ENCODE data around the gene HDAC4. TPM values are rescaled to one million over a fixed set of nuclear protein-coding genes. Genes with fewer than 3 reads are reported as not detected.

Gene HDAC4
- total RNA-seq, 1 experiment from 2014 or later: 40.1 TPM

DNA sequence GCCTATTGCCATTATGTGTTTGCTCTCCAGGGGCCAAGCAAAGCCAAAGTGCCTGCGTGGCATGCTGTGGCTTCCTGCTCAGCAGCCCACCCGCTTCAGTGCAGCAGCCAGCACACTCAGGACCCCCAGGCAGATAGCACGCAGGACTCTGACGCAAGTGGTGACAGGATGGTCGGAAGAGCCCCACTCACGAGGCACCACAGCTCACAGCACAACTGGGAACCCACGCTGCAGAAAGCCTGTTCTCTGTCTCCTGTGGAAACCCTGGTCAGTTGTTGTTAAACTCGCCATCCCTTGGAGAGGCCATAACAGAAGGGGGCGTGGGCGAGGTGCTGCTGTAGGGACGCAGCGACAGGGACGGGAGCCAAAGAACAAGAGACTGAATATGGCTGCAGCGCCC, 76.4 kb downstream of the HDAC4 start:
- DNase-seq (ENCODE audit: low read depth, low spot score) (no peak), ATAC-seq (no peak)
- POLR2A ChIA-PET: no interaction called here
- H3K4me1 ChIP-seq (ENCODE audit: control insufficient read depth, insufficient read depth, low read length): peaks cover 13% of the 10 kb centered on the region
- H3K4me3 ChIP-seq (ENCODE audit: low read depth in 2 of 2, low read length in 2 of 2): no peak overlapping the region
- H3K27me3 ChIP-seq (ENCODE audit: control insufficient read depth, insufficient read depth, low read length): no peaks in the 10 kb centered on the region
- TF ChIP-seq POLR2AphosphoS5 (IDR thresholded peaks at IDR 0.05; ENCODE audit: low read depth, low read length) (no peak), TCF7L2 (IDR thresholded peaks at IDR 0.05; ENCODE audit: low read depth, low read length) (no peak), SIN3A (IDR thresholded peaks at IDR 0.05; ENCODE audit: borderline replicate concordance, insufficient read depth, low read depth, low read length) (no peak)
- TF ChIP-seq, protein P1, sequence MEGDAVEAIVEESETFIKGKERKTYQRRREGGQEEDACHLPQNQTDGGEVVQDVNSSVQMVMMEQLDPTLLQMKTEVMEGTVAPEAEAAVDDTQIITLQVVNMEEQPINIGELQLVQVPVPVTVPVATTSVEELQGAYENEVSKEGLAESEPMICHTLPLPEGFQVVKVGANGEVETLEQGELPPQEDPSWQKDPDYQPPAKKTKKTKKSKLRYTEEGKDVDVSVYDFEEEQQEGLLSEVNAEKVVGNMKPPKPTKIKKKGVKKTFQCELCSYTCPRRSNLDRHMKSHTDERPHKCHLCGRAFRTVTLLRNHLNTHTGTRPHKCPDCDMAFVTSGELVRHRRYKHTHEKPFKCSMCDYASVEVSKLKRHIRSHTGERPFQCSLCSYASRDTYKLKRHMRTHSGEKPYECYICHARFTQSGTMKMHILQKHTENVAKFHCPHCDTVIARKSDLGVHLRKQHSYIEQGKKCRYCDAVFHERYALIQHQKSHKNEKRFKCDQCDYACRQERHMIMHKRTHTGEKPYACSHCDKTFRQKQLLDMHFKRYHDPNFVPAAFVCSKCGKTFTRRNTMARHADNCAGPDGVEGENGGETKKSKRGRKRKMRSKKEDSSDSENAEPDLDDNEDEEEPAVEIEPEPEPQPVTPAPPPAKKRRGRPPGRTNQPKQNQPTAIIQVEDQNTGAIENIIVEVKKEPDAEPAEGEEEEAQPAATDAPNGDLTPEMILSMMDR (IDR thresholded peaks at IDR 0.05): no peak
- TF ChIP-seq, protein P2, sequence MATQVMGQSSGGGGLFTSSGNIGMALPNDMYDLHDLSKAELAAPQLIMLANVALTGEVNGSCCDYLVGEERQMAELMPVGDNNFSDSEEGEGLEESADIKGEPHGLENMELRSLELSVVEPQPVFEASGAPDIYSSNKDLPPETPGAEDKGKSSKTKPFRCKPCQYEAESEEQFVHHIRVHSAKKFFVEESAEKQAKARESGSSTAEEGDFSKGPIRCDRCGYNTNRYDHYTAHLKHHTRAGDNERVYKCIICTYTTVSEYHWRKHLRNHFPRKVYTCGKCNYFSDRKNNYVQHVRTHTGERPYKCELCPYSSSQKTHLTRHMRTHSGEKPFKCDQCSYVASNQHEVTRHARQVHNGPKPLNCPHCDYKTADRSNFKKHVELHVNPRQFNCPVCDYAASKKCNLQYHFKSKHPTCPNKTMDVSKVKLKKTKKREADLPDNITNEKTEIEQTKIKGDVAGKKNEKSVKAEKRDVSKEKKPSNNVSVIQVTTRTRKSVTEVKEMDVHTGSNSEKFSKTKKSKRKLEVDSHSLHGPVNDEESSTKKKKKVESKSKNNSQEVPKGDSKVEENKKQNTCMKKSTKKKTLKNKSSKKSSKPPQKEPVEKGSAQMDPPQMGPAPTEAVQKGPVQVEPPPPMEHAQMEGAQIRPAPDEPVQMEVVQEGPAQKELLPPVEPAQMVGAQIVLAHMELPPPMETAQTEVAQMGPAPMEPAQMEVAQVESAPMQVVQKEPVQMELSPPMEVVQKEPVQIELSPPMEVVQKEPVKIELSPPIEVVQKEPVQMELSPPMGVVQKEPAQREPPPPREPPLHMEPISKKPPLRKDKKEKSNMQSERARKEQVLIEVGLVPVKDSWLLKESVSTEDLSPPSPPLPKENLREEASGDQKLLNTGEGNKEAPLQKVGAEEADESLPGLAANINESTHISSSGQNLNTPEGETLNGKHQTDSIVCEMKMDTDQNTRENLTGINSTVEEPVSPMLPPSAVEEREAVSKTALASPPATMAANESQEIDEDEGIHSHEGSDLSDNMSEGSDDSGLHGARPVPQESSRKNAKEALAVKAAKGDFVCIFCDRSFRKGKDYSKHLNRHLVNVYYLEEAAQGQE (IDR thresholded peaks at IDR 0.05; ENCODE audit: insufficient read depth in 1 of 2, low read depth in 2 of 2, low read length in 1 of 2): no peak
- no peaks in the 10 kb centered on the region for H3K36me3 ChIP-seq (ENCODE audit: control insufficient read depth, insufficient read depth, low read length)
- intact Hi-C loops (cut with micrococcal nuclease; ENCODE audit: unreplicated experiment): no loop called here
- CTCF ChIA-PET: no interaction called here
- no TSS peak for BruUV-seq (replicated peaks)
- no peak overlapping the region for H3K27ac ChIP-seq (ENCODE audit: low read length)
- in situ Hi-C loops (cut with HindIII; ENCODE audit: low pct_unique_long_range_greater_than_20kb, low sequenced_read_pairs): no loop called here
- H3K9me3 ChIP-seq (ENCODE audit: control insufficient read depth, insufficient read depth, low read depth, low read length): no peaks in the 10 kb centered on the region

DNA sequence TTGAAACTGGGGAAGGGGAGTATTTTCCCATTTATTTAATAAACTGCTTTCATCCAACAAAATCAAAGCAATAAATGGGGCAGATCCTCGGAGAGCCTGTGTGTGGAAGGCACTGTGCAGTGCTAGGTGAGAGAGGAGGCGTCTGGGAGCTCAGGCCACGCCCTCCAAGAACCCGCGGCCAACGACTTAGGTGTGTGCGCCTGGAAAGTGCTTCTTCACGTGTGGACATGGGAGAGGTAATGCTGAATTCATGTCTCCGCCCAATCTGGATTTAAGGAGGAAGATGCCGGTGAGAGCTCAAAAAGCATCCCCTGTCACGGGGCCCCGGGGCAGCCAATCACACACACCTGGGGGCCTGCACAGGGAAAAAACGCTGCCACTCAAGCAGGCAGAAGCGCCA, 77.4 kb downstream of the HDAC4 start:
- no TSS peak for BruUV-seq (replicated peaks)
- CTCF ChIA-PET: no interaction called here
- TF ChIP-seq TCF7L2 (IDR thresholded peaks at IDR 0.05; ENCODE audit: low read depth, low read length) (no peak), SIN3A (IDR thresholded peaks at IDR 0.05; ENCODE audit: borderline replicate concordance, insufficient read depth, low read depth, low read length) (no peak), POLR2AphosphoS5 (IDR thresholded peaks at IDR 0.05; ENCODE audit: low read depth, low read length) (no peak)
- TF ChIP-seq, protein P1 (IDR thresholded peaks at IDR 0.05): no peak
- TF ChIP-seq, protein P2 (IDR thresholded peaks at IDR 0.05; ENCODE audit: insufficient read depth in 1 of 2, low read depth in 2 of 2, low read length in 1 of 2): no peak
- in situ Hi-C loops (cut with HindIII; ENCODE audit: low pct_unique_long_range_greater_than_20kb, low sequenced_read_pairs) (no loop called here), intact Hi-C loops (cut with micrococcal nuclease; ENCODE audit: unreplicated experiment) (no loop called here)
- Histone ChIP-seq H3K36me3 (ENCODE audit: control insufficient read depth, insufficient read depth, low read length) (no peaks in the 10 kb centered on the region), H3K9me3 (ENCODE audit: control insufficient read depth, insufficient read depth, low read depth, low read length) (no peaks in the 10 kb centered on the region), H3K4me3 (ENCODE audit: low read depth in 2 of 2, low read length in 2 of 2) (no peak overlapping the region), H3K4me1 (ENCODE audit: control insufficient read depth, insufficient read depth, low read length) (peaks cover 15% of the 10 kb centered on the region), H3K27ac (ENCODE audit: low read length) (no peak overlapping the region), H3K27me3 (ENCODE audit: control insufficient read depth, insufficient read depth, low read length) (no peaks in the 10 kb centered on the region)
- DNase-seq (ENCODE audit: low read depth, low spot score) (no peak), ATAC-seq (no peak)
- POLR2A ChIA-PET: no interaction called here
